ENCODE measurements around the gene IGFBP7.

DNA sequence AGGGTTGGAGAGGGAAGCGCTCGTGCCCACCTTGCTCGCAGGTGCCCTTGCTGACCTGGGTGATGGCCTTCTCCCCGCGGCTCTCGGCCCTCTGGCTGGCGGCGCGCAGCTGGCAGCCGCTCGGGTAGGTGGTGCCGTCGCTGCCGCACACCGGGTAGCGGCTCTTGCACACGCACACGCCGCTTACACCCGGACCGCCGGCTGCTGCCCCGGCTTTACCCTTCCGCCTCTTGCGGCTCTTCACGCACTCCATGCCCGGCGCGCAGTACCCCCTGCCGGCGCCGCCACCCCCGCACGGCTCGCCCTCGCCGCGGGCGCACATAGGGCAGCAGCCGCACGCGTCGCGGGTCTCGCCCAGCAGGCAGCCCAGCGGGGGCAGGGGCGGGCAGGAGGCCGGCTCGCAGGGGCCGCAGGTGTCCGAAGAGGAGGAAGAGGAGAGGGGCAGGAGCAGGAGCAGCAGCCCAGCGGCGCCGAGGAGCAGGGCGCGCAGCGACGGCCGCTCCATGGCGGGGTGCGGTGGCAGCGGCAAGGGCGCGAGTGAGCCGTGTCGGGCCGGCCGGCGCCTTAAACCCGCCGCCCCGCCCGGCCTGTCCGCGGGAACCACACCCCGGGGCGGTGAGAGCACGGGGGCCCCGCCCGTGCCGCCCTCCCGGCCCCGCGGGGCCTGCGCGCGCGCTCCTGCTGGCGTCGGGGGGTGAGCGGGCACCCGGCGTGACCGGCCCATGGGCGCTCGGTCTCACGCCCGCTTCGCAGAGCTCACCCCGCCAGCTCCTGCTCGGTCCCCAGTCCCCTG is at the start of gene IGFBP7:
- TF ChIP-seq, protein P1, sequence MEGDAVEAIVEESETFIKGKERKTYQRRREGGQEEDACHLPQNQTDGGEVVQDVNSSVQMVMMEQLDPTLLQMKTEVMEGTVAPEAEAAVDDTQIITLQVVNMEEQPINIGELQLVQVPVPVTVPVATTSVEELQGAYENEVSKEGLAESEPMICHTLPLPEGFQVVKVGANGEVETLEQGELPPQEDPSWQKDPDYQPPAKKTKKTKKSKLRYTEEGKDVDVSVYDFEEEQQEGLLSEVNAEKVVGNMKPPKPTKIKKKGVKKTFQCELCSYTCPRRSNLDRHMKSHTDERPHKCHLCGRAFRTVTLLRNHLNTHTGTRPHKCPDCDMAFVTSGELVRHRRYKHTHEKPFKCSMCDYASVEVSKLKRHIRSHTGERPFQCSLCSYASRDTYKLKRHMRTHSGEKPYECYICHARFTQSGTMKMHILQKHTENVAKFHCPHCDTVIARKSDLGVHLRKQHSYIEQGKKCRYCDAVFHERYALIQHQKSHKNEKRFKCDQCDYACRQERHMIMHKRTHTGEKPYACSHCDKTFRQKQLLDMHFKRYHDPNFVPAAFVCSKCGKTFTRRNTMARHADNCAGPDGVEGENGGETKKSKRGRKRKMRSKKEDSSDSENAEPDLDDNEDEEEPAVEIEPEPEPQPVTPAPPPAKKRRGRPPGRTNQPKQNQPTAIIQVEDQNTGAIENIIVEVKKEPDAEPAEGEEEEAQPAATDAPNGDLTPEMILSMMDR (IDR thresholded peaks at IDR 0.05; ENCODE audit: low read depth, low read length) = no peak
- peak; percentile 6 for TF ChIP-seq POLR2A (IDR thresholded peaks at IDR 0.05; ENCODE audit: extremely low read depth, insufficient read length)
